CD14-positive monocyte (primary cell): ENCODE measurements around the gene ACSS3. TPM values are rescaled to one million over a fixed set of nuclear protein-coding genes. Genes with fewer than 3 reads are reported as not detected.
"Not testable (repeated sequence)": the region's sequence is repeated elsewhere in the genome, so short reads cannot be mapped to it uniquely, and the experiment has no call there.

Experiments used
- DNase-seq, 3 donors: peaks; one replicate each; pipeline ENCODE4 v3.0.0-alpha.2; 2011 to 2022
- H2AFZ ChIP-seq: 2 replicates; pipeline ENCODE4 v1.6.0; 2012; ENCODE audit warnings: mild to moderate bottlenecking, low read depth, low read length, inconsistent platforms; ENCODE audit not compliant: insufficient read depth, poor library complexity, severe bottlenecking
- H3K27ac ChIP-seq, 2 donors: 1 replicate in 1 of 2; 2 replicates in 1 of 2; pipeline ENCODE4 v1.5.1; 2012 to 2013; ENCODE audit warnings: low read length in 2 of 2, control low read depth in 1 of 2, inconsistent platforms in 1 of 2, low read depth in 1 of 2, mild to moderate bottlenecking in 1 of 2
- H3K27me3 ChIP-seq, 2 donors: one replicate each; pipeline versions ENCODE4 v1.6.0 to v1.6.1; 2011 to 2013; ENCODE audit warnings: low read length in 2 of 2; ENCODE audit not compliant: control insufficient read depth in 2 of 2, insufficient read depth in 2 of 2
- H3K36me3 ChIP-seq, 2 donors: replicated peaks in 1 of 2; 1 replicate in 1 of 2; 2 replicates in 1 of 2; pipeline versions ENCODE4 v1.5.1 to v1.6.1; 2012 to 2013; ENCODE audit warnings: low read length in 2 of 2, control low read depth in 1 of 2, inconsistent platforms in 1 of 2, mild to moderate bottlenecking in 1 of 2; ENCODE audit not compliant: insufficient read depth in 2 of 2, control insufficient read depth in 1 of 2
- H3K4me1 ChIP-seq, 2 donors: 1 replicate in 1 of 2; 2 replicates in 1 of 2; pipeline versions ENCODE4 v1.5.1 to v1.6.1; 2012 to 2013; ENCODE audit warnings: low read length in 2 of 2, control low read depth in 1 of 2, inconsistent platforms in 1 of 2, mild to moderate bottlenecking in 1 of 2, moderate library complexity in 1 of 2; ENCODE audit not compliant: insufficient read depth in 2 of 2, control insufficient read depth in 1 of 2
- H3K4me2 ChIP-seq: replicated peaks from 2 replicates; pipeline ENCODE3; 2012; ENCODE audit warnings: low read length, moderate library complexity, mild to moderate bottlenecking; ENCODE audit not compliant: poor library complexity, severe bottlenecking; ENCODE audit errors: extremely low read depth
- H3K4me3 ChIP-seq, 3 experiments: fragments of 200-600 bp in 1 of 3; sonication (generic) in 1 of 3; replicated peaks in 1 of 3; 1 replicate in 2 of 3; 2 replicates in 1 of 3; pipeline ENCODE4 v1.5.1; 2011 to 2013; ENCODE audit warnings: low read length in 3 of 3, mild to moderate bottlenecking in 3 of 3, control low read depth in 2 of 3, low read depth in 2 of 3, inconsistent platforms in 1 of 3, moderate library complexity in 1 of 3
- H3K79me2 ChIP-seq: 2 replicates; pipeline ENCODE4 v1.6.0; 2012; ENCODE audit warnings: mild to moderate bottlenecking, control low read depth, inconsistent platforms, low read length, moderate library complexity; ENCODE audit not compliant: insufficient read depth
- H3K9ac ChIP-seq: 2 replicates; pipeline ENCODE4 v1.6.0; 2017; ENCODE audit warnings: low read length, mild to moderate bottlenecking; ENCODE audit not compliant: insufficient read depth, poor library complexity, severe bottlenecking
- H3K9me3 ChIP-seq, 2 donors: replicated peaks in 1 of 2; 1 replicate in 1 of 2; 2 replicates in 1 of 2; pipeline versions ENCODE4 v1.5.1 to v1.6.1; 2012 to 2013; ENCODE audit warnings: low read length in 2 of 2, control low read depth in 1 of 2; ENCODE audit not compliant: control insufficient read depth in 1 of 2, insufficient read depth in 1 of 2
- H4K20me1 ChIP-seq: 2 replicates; pipeline ENCODE4 v1.6.0; 2012; ENCODE audit warnings: mild to moderate bottlenecking, low read length, control low read depth, moderate library complexity; ENCODE audit not compliant: insufficient read depth
- H3K27ac Mint-ChIP-seq, 7 donors: one replicate each; pipeline ENCODE4 v1.8.0; 2020; ENCODE audit warnings: mild to moderate bottlenecking in 7 of 7, mixed read lengths in 7 of 7, moderate library complexity in 6 of 7, inconsistent platforms in 2 of 7
- H3K27me3 Mint-ChIP-seq, 3 donors: one replicate each; pipeline ENCODE4 v1.8.0; 2021 to 2022; ENCODE audit warnings: low read depth in 3 of 3, mild to moderate bottlenecking in 3 of 3, mixed read lengths in 3 of 3, moderate library complexity in 3 of 3, inconsistent platforms in 1 of 3
- H3K36me3 Mint-ChIP-seq, 2 donors: one replicate each; pipeline ENCODE4 v1.8.0; 2020; ENCODE audit warnings: mixed read lengths in 2 of 2, inconsistent platforms in 1 of 2, mild to moderate bottlenecking in 1 of 2
- H3K4me1 Mint-ChIP-seq: one replicate; pipeline ENCODE4 v1.8.0; 2020; ENCODE audit warnings: mild to moderate bottlenecking, mixed read lengths
- H3K4me3 Mint-ChIP-seq, 2 donors: one replicate each; pipeline ENCODE4 v1.8.0; 2020; ENCODE audit warnings: mild to moderate bottlenecking in 2 of 2, mixed read lengths in 2 of 2, moderate library complexity in 1 of 2
- H3K9me3 Mint-ChIP-seq, 7 donors: one replicate each; pipeline ENCODE4 v1.8.0; 2020 to 2022; ENCODE audit warnings: mixed read lengths in 7 of 7, mild to moderate bottlenecking in 6 of 7, moderate library complexity in 6 of 7, inconsistent platforms in 2 of 7
- WGBS: methylation state at CpG from one replicate; pipeline ENCODE4 v1.1.5; 2013; ENCODE audit warnings: missing lambda C conversion rate; ENCODE audit not compliant: insufficient coverage; 5-methylcytosine and 5-hydroxymethylcytosine counted together
- intact Hi-C, 2 donors: fragments of 100-400 bp; cut with micrococcal nuclease; formaldehyde crosslinking; loops; one replicate each; pipeline versions ENCODE4 v1.15.0 to v1.15.1; 2023
- polyA plus RNA-seq, 3 donors: library from polyadenylated mRNA; depleted of rRNA in 1 of 3; unstranded in 2 of 3; stranded (reverse) in 1 of 3; fragments of 300-500 nt in 2 of 3; fragments of >200 nt in 1 of 3; fragmentation: Illumina TruSeq in 2 of 3; gene quantifications; 1 replicate in 2 of 3; 2 replicates in 1 of 3; pipeline ENCODE4 v1.2.3, GENCODE V29; 2012 to 2021
- TF ChIP-seq, protein P1 (sequence below): fragments of 200-600 bp; IDR thresholded peaks from one replicate; pipeline ENCODE4 v1.8.0; 2022; ENCODE audit warnings: antibody characterized with exemption, mild to moderate bottlenecking

The ACSS3 gene
- polyA plus RNA-seq, 3 donors: 0.09 to 0.16 TPM; not detected in 1

DNA sequence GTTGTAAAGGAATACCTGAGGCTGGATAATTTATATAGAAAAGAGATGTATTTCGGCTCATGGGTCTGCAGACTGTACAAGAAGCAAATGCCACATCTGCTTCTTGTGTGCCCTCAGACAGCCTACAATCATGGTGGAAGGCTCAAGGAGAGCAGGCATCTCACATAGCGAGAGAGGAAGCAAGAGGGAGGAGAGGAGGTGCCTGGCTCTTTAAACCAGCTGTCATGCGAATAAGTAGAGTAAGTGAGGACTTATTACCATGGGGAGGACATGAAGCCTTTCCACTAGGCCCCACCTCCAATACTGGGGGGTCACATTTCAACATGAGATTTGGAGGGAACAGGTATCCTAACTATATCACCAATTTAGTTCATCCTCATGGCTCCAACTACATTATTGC lies 118.7 kb downstream of the ACSS3 start:
- no peaks in the 10 kb centered on the region for H4K20me1 ChIP-seq
- intact Hi-C loops: no loop called here
- DNase-seq: no peak
- no peaks in the 10 kb centered on the region for H3K4me1 Mint-ChIP-seq
- peaks cover 0 to 3% (median 0%) of the 10 kb centered on the region in 7 donors for H3K9me3 Mint-ChIP-seq
- no peak overlapping the region for H3K4me2 ChIP-seq
- H2AFZ ChIP-seq: no peak overlapping the region
- H3K27me3 Mint-ChIP-seq: peaks cover 0 to under 1% (median 0%) of the 10 kb centered on the region in 3 donors
- TF ChIP-seq, protein P1, sequence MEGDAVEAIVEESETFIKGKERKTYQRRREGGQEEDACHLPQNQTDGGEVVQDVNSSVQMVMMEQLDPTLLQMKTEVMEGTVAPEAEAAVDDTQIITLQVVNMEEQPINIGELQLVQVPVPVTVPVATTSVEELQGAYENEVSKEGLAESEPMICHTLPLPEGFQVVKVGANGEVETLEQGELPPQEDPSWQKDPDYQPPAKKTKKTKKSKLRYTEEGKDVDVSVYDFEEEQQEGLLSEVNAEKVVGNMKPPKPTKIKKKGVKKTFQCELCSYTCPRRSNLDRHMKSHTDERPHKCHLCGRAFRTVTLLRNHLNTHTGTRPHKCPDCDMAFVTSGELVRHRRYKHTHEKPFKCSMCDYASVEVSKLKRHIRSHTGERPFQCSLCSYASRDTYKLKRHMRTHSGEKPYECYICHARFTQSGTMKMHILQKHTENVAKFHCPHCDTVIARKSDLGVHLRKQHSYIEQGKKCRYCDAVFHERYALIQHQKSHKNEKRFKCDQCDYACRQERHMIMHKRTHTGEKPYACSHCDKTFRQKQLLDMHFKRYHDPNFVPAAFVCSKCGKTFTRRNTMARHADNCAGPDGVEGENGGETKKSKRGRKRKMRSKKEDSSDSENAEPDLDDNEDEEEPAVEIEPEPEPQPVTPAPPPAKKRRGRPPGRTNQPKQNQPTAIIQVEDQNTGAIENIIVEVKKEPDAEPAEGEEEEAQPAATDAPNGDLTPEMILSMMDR: no peak
- no peak overlapping the region for H3K9ac ChIP-seq
- no peaks in the 10 kb centered on the region for H3K9me3 ChIP-seq
- H3K27me3 ChIP-seq: no peaks in the 10 kb centered on the region
- no peaks in the 10 kb centered on the region for H3K36me3 ChIP-seq
- H3K4me3 ChIP-seq: no peak overlapping the region
- 88% methylated on average over 1 of the region's 3 CpGs for WGBS
- H3K79me2 ChIP-seq: no peaks in the 10 kb centered on the region
- no peaks in the 10 kb centered on the region for H3K36me3 Mint-ChIP-seq
- H3K4me1 ChIP-seq: no peaks in the 10 kb centered on the region
- no peak overlapping the region for H3K4me3 Mint-ChIP-seq
- no peak overlapping the region for H3K27ac Mint-ChIP-seq
- H3K27ac ChIP-seq: no peak overlapping the region

DNA sequence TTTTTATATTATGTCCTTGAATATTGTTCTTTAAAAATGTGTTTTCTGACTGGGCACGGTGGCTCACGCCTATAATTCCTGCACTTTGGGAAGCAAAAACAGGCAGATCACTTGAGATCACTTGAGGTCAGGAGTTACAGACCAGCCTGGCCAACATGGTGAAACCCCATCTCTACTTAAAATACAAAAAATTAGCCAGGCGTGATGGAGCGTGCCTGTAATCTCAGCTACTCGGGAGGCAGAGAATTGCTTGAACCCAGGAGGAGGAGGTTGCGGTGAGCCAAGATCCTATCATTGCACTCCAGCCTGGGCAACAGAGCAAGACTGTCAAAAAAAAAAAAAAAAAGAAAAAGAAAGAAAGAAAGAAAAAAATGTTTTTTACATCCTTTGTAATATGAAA lies 122.7 kb downstream of the ACSS3 start:
- H3K36me3 ChIP-seq, intact Hi-C loops, H3K27ac ChIP-seq, H3K27me3 ChIP-seq, H3K9me3 ChIP-seq, DNase-seq, H3K4me3 ChIP-seq, H3K27me3 Mint-ChIP-seq, H4K20me1 ChIP-seq, H3K4me2 ChIP-seq, H2AFZ ChIP-seq, H3K9ac ChIP-seq, H3K4me1 Mint-ChIP-seq, H3K9me3 Mint-ChIP-seq, H3K79me2 ChIP-seq, H3K27ac Mint-ChIP-seq, H3K4me3 Mint-ChIP-seq, H3K4me1 ChIP-seq, H3K36me3 Mint-ChIP-seq: not testable (repeated sequence)
- no CpG with 5 or more reads among the region's 6 CpGs for WGBS
